DMS 273 treated with DMSO at 0.1 percent for 48 hours (cell line): Measurements from ENCODE around the gene NTN1.

Experiments
- DNase-seq: peaks from one replicate; lab custom pipeline; 2025; lab: John Stamatoyannopoulos, UW

NTN1 gene

DNA sequence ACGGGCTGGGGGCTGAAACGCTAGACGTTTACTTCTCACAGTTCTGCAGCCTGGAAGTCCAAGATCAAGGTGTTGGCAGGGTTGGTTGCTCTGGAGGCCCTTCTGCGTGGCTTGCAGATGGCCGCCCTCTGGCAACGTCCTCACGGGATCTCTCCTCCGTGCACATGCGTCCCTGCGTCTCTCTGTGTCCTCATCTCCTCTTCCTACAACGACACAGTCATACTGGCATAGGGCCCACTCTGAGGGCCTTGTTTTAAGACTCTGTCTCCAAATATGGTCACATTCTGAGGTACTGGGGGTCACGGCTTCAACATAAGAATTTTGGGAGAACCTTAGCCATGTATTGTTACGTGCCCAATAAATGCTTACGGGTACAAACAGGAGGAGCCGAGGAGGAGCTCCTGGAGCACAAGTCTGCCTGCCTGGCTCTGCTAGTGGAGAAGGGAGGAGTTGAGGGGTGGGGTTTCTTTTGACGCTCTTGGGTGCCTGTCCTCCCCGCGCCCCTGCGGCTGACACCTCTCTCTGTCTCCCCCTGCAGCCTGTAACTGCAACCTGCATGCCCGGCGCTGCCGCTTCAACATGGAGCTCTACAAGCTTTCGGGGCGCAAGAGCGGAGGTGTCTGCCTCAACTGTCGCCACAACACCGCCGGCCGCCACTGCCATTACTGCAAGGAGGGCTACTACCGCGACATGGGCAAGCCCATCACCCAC lies 141.1 kb downstream of the NTN1 start:
- no peak for DNase-seq

DNA sequence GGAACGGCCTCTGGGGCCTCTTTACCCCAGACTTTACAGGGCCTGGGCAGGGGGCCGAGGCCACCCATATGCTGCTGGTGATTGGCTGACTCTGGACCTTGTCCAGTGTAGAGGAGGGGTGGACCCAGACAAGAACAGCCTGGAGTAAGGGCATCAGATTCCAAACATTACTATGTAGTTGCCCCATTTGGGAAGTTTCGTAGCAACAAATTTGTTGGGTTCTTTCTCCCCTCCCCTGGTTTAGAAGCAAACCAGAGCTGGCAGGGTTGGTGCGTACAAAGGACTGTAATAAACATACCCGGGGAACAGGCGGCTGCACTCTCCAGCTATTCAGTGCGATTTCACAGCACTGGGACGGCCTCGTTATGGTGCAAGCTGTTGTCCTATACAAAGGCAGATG lies 145.5 kb downstream of the NTN1 start:
- DNase-seq: no peak

DNA sequence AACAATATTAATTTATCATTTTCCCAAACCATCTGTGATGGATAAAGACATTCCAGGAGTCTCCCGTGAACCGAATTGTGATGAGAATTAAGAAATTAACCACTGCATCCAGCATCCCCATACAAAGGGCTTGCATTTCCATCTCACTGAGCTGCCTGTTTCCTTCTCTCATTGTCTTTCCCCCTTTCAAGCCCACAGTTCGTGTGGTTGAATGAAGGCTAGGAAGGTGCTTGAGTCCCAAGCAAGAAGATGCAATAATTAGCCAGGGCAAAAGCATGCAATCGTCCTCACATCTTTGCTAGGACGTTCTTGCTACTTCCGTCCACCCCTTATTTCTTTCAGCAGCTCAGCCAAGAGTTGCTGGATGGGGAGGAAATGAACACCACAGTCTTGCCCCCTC lies 146.1 kb downstream of the NTN1 start:
- DNase-seq: no peak

DNA sequence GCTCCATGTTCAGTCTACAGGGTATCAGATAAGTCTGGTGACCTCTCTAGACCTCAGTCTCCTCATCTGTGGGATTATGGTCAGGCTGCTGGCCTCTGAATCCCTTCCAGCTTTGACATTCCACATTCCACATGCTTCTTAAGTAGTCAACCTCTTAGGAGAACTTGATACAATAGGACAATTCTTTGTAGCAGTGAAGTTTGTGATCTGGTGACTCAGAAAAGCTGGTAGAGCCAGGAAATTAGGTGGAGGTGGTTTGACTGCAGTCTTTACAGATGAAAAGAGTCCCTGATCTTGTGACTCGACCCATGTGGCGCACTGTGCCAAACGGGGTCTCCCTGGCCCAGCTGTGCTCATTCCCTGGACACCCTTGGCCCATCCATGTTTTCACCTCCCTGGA lies 147.8 kb downstream of the NTN1 start:
- DNase-seq: no peak

DNA sequence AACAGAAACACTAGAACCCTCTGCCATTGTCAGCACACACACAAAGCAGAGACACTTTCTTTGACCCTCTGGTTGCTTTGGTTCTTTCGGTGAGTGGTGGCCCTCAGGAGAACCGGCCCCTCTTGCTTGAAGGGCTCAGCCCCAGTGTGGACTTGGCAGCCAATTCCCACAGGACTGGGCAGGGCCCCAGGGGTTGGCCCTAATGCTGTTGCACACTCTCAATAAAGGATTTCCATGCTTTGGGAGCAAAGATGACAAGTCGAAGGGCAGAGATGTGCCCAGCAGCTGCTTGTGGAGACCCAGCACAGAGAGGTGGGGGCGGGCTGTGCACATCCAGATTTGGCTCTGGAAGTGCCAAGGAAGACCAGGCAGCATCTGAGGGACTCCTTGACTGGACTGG lies 149.0 kb downstream of the NTN1 start:
- no peak for DNase-seq

DNA sequence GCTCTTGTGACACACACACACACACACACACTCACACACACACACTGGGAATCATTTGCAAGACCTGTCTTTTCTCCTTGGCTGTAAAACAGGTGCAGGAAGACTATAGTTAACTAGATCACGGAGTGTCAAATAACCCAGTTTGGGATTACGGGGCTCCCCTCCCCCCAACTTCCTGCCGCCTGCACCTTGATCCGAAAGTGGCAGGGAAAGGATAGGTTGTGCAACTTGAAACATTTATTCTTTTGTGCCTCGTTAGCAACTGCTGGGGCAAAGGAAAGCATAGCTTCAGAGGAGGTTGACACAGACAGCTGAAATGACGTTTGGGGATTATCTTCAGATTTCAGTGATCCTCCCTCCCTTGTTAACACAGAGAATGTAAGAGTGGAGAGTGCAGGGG lies 149.5 kb downstream of the NTN1 start:
- DNase-seq: no peak

DNA sequence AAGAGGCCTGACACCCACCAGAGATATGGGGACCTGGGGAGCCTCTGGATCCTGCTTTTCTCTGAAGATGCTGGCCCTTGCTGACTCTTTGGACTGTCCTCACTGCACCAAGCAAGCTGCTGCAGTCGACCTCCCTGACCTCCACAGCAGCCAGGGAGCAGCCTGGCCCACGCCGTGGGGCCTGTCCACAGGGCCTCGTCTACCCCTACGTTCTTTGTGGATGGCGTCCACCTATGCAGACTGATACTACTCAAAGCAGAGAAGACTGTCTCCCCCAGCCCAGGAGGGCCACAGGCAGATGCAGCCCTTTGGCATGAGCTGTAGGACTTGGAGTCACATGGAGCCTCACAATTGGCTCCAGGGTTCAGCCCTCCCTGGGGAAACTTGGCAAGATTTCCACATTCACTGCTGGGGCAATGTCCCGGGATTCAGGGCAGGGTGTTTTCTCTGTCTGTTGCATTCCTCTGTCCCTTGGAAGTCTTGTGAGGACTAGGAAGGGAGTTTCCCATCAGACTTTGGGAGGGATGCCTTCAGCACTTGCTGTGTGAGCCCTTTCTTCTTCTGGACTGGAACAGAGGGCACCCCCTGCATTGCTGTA lies 152.2 kb downstream of the NTN1 start:
- DNase-seq: no peak

DNA sequence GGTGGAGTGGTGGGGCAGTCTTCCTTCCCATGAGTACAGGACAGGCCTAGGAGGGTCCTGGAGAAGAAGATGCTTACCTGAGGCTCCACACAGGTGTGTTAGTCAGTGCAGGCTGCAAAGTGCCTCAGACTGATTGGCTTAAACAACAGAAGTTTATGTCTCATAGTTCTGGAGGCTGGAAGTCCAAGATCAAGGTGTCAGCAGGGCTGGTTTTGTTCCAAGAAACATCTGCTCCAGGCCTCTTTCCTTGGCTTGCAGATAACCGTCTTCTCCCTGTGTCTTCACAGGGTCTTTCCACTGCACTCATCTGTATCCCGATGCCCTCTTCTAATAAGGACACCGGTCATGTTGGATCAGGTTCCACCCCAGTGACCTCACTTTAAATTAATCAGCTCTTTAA lies 153.0 kb downstream of the NTN1 start:
- no peak for DNase-seq

DNA sequence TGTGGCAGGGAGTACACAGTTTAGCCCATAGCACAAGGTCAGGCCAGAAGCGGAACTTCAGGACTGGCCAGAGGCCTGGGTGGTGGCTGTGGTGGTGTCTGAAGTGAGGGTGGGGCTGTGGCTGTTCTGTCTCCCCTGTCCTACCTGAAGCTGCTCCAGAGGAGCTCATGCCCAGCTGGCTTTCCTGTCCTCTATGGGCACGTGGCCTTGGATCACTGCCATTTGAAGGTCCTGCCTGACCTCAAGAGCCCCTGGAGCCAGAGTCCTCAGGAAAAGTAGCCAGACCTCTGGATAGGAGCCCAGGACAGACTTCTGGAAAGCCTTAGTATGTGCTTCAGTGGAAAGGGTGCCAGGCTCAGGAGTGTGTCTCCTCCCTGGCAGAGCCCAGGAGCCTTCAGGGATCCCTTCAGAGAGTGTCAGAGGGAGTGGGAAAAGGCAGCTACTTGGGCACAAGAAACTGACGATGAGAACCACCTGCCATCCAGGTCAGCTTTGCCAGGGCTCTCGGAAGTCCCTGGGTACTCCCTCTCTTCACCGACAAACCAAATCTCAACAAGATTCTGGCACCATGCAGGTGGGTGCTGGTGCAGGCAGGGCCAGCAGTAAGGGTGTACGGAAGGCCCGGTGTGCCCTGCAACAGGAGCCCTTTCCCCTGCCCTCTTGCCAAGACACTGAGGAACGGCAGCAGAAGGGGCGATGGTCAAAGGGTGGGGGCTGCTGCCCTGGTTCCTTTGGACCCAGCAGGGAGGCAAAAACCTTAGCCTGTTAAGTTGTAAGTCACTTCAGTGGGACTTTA lies 153.7 kb downstream of the NTN1 start:
- DNase-seq: no peak

DNA sequence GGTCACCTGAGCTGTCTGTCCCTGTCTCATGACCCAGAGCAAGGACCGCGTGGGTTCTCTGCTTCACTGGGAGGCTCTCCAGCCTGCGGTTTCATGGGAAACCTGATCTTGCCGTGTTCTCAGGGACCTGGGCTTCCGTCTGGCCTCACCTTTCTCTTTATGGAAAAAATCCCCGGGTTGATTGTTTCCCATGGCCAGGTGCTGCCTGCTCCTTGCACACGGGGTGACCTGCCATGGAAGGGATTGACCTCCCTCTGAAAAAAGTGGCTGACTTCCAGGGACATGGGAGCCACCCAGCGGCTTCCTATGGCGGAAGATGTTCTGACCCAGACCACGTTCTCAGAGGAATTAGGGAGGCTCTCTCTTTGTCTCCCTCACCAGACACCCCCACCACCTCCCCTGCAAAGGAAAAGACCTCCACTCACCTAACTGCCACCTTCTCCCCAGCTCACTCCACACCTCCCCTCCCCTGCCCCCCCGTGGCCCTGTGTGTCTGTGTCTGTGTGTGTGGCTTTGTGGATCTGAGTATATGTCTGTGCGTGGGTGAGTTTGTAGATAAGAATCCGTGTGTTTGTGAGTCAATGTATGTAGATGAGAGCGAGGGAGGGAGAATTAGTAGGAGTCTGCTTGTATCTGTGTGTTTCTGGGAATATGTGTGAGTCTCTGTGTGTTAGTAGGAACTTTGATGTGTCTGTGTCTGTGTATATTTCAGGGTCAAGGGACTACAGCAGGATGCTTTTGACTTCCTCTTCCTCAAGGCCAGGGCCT lies 154.6 kb downstream of the NTN1 start:
- no peak for DNase-seq

DNA sequence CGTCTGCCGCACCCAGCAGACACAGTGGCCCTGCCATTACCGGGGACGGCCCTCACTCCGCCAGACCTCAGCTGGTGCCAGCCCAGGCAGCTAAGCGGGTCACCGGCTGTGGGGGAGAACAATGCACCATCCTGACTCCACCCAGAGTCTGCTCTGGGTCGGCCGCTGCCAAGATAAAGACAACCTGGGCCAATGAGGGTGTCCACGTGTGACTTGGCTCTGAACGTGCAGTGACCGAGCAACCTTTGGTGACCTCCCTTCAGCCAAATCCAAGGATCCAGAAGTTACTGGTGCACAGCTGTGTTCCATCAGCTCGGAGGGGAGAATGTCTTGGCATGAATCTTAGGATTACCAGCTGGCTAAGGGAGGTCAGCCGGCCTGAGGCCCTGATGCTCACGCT lies 155.9 kb downstream of the NTN1 start:
- no peak for DNase-seq

DNA sequence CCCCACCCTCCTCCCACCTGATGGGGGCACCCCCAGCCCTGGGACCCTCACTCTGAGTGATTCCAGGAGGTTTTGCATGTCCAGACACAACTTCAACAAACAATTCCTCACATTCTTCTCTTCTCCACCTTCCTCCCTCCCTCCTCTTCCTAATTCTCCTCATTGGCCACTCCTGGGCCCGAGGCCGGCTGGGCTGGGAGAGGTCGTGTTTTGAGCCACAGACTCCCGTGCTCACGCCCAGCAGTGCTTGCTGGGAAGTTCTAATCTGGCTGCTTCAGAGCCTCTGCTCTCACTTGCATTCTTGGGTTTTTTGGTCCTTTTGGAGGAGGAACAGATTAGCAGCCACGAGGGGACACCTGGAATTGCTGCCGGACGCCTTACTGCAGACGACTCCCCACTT lies 157.0 kb downstream of the NTN1 start:
- DNase-seq: no peak

DNA sequence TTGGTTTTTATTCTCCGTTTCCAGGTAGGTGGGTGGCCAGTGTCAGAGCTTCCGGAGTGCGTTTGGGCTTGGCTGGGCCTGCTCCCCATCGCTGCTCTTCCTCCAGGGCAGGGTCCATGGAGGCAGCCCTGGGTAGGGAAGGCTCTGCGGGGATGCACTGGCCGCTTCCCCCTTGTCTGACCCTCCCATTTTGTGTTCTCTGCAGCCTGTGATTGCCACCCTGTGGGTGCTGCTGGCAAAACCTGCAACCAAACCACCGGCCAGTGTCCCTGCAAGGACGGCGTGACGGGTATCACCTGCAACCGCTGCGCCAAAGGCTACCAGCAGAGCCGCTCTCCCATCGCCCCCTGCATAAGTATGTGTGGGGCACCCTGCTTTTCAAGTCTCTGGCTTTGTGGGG lies 158.3 kb downstream of the NTN1 start:
- DNase-seq: no peak

DNA sequence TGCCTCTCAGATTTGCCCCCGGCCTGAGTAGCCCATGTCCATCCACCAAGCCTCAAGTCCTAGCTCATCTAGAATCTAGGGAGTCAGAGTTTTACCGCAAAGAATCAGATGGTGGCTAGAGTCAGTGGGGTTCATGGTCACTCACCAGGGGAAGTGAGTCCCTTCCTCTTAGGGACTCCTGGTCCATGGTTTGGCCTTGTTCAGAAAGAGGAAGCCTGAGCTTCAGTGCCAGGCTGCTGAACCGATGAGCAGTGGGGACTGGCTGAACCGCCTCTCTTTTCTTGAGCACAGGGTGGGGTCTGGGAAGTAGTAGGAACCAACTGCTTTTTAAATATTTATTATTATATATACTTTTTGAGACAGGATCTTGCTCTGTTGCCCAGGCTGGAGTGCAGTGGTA lies 160.3 kb downstream of the NTN1 start:
- DNase-seq: no peak

DNA sequence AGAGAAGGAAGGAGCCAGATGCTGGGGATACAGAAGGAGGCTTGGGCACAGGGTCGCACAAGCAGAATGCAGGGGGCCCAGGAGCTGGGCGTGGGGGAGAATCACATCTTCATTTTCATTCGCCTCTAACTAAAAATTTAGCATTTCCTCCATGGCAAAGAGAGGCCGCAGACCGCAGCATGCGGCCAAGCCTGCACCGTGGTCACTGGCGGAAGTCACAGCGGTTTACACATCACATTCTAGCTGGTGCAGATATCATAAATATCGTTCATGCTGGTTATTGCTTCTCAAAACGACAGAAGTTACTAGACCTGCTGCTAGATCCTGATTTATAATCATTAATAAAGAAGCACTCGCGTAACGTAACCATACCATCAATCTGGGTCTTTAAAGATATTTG lies 162.0 kb downstream of the NTN1 start:
- no peak for DNase-seq

DNA sequence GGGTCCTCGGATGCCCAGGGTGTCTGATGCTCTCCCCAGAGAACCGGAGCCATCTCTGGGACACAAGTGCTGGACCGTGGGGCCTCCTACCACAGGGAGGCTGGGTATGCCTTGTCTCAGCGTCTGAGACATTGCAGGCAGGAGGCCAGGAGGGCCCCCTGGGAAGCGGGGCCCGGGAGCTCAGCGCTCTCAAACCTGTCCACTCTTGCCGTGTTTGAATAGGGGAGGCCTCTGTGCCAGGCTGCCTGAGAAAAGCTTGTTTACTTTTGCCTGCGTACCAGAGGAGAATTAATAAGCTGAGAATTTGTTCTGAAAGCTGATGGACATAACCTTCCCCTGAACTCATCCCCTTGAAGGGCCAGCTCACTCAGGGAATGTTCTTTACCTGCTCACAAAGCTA lies 163.8 kb downstream of the NTN1 start:
- DNase-seq: no peak

DNA sequence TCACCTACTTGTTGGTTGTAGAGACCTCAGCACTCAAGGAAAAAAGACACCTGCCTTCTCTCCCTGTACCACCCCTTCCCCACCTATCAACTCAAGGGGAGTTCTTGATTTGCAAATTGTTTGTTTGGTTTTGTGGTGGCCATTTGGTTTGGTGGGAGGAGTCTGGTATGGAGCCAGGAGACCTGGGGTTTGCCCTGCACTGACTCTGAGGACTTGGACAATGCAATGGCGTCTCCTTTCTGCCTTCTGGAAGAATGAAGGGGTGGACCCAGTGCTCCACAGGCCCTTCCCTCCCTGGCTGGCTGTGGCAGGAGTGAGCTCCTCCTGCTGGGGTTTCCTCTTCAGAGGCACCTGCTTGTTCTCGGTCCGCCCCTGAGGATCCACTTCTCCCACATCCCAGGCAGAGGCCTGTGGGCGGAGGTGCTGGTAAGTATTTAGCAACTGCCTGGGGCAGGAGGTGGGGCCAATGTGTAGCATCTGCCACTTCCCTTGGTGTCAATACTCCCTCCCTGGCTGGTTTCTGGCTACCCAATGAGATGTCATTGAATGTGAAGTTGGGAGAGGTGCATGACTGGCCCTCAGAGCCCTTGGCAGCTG lies 164.5 kb downstream of the NTN1 start:
- no peak for DNase-seq

DNA sequence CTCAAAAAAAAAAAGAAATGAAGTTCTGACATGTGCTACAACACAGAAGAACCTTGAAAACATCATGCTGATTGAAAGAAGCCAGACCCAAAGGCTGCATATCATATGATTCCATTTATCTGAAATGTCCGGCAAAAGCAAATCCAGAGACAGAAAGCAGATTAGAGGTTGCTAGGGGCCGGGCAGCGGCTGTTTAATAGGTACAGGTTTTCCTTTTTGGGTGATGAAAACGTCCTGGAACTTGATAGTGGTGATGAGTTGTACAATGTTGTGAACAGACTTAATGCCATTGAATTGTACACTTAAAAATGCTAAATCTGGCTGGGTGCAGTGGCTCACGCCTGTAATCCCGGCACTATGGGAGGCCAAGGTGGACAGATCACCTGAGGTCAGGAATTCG lies 166.5 kb downstream of the NTN1 start:
- DNase-seq: no peak

DNA sequence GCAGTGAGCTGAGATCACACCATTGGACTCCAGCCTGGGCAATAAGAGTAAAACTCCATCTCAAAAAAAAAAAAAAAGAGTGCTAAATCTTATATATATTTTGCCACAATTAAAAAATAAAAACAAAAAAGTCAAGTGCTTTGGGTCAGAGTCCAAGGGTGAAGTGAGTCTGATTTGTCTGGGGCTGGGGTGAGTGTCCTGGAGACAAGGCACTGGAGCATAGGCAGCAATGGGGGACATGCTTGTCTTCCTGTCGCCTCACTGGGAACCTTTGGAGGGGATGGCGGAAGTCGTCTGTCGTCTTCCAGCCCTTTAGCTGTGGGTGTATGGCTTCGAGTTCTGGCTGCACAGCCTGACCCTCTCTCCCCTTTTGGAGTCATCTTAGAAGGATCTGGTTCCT lies 167.1 kb downstream of the NTN1 start:
- DNase-seq: no peak

DNA sequence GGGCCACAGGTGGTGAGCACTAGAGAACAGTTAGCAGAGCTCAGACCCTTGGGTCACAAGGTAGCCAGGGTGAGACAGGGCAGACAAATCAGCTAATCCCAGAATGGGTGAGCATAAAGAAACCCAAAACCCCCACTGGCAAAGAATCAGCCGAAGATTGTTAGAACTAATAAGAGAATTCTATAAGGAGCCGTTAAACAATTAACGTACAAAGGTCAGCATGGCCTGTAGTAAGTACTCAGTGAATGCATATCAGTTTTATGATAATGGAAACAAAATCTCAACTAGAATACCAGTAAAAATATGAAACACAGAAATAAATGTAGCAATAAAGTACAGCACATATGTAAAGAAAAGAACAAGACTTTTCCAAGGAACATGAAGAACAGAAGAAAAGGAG lies 168.6 kb downstream of the NTN1 start:
- no peak for DNase-seq

DNA sequence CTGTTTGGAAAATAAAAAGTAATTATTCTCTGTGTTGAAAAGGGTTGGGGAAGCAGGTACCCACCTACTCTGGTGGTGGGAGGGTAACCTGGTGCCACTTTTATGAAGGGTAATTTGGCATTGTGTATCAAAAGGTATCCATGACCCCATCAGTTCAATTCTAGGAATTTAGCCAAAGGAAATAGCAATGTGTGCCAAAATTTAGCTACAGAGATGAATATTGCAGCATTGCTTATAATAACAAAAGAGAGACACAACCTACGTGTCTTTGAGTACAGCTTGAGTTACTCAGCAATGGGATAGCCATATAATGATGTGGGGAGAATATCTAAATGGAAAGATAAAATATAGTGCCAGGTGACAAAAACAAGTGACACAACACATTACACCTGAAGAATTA lies 170.7 kb downstream of the NTN1 start:
- no peak for DNase-seq

DNA sequence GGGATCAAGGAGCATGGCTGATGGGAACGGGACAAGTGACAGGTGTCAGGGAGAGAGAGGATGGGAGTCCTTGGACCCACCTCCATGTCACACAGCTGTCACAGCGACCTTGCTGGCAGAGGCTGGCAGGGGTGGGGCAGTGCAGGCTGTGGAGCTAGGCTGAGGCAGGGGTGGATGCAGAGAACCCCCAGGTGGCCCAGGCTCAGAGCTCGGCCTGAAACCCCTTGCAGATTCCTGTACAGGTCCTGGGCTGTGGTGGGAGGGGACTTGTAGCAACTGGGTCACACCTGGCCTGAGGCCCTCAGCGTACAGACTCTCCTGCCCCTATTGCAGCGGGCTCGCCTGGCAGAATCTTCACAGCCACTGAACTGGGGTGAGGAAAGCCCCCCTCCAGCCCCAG lies 174.1 kb downstream of the NTN1 start:
- DNase-seq: no peak
